Parathyroid adenoma (tissue), 2 donors: ENCODE data around the gene METTL21C.

Experiments used
- H2AFZ ChIP-seq: fragments of 300-600 bp; sonication (generic); one replicate; pipeline ENCODE4 v1.7.0; 2017; ENCODE audit warnings: antibody characterized with exemption, mild to moderate bottlenecking
- H3K27ac ChIP-seq: fragments of 300-600 bp; sonication (generic); one replicate; pipeline ENCODE4 v1.7.0; 2017
- H3K27me3 ChIP-seq: fragments of 300-600 bp; sonication (generic); one replicate; pipeline ENCODE4 v1.7.0; 2017; ENCODE audit warnings: low read length; ENCODE audit not compliant: control insufficient read depth, insufficient read depth
- H3K36me3 ChIP-seq: fragments of 300-600 bp; sonication (generic); one replicate; pipeline ENCODE4 v1.7.0; 2017; ENCODE audit warnings: low read length; ENCODE audit not compliant: control insufficient read depth, insufficient read depth
- H3K4me1 ChIP-seq: fragments of 300-600 bp; sonication (generic); one replicate; pipeline ENCODE4 v1.7.0; 2017; ENCODE audit warnings: control low read depth
- H3K4me2 ChIP-seq: fragments of 300-600 bp; sonication (generic); one replicate; pipeline ENCODE4 v1.7.0; 2017; ENCODE audit warnings: low read length
- H3K4me3 ChIP-seq: fragments of 300-600 bp; sonication (generic); one replicate; pipeline ENCODE4 v1.7.0; 2017; ENCODE audit warnings: low read depth, low read length
- H3K79me2 ChIP-seq: fragments of 300-600 bp; sonication (generic); one replicate; pipeline ENCODE4 v1.7.0; 2017; ENCODE audit warnings: control low read depth
- H3K9ac ChIP-seq: fragments of 300-600 bp; sonication (generic); one replicate; pipeline ENCODE4 v1.7.0; 2017; ENCODE audit warnings: mild to moderate bottlenecking
- H3K9me3 ChIP-seq: fragments of 300-600 bp; sonication (generic); one replicate; pipeline ENCODE4 v1.7.0; 2017; ENCODE audit warnings: low read length; ENCODE audit not compliant: control insufficient read depth
- CTCF ChIP-seq: fragments of 300-600 bp; sonication (generic); IDR thresholded peaks from one replicate; pipeline ENCODE4 v1.7.0; 2017; ENCODE audit warnings: antibody characterized with exemption, mild to moderate bottlenecking
- donor health status: primary hyperparathyroidism.

METTL21C gene

GRCh38 chr13:102659168-102659713 lies 35.6 kb downstream of the METTL21C start:
- TF ChIP-seq CTCF: no peak
- Histone ChIP-seq H3K4me2 (no peak overlapping the region), H2AFZ (no peak overlapping the region), H3K9ac (no peak overlapping the region), H3K4me3 (no peak overlapping the region), H3K4me1 (no peaks in the 10 kb centered on the region), H3K9me3 (no peaks in the 10 kb centered on the region), H3K27ac (no peak overlapping the region), H3K36me3 (no peaks in the 10 kb centered on the region), H3K79me2 (no peaks in the 10 kb centered on the region), H3K27me3 (no peaks in the 10 kb centered on the region)

GRCh38 chr13:102658660-102659059 lies 36.2 kb downstream of the METTL21C start:
- no peaks in the 10 kb centered on the region for H3K4me1 ChIP-seq
- H3K36me3 ChIP-seq: no peaks in the 10 kb centered on the region
- H3K9ac ChIP-seq: no peak overlapping the region
- H3K4me2 ChIP-seq: no peak overlapping the region
- H3K27ac ChIP-seq: no peak overlapping the region
- no peak overlapping the region for H2AFZ ChIP-seq
- no peaks in the 10 kb centered on the region for H3K9me3 ChIP-seq
- no peak for TF ChIP-seq CTCF
- H3K79me2 ChIP-seq: no peaks in the 10 kb centered on the region
- no peak overlapping the region for H3K4me3 ChIP-seq
- H3K27me3 ChIP-seq: no peaks in the 10 kb centered on the region

GRCh38 chr13:102657630-102658029 lies 37.2 kb downstream of the METTL21C start:
- H3K4me3 ChIP-seq: no peak overlapping the region
- H3K4me2 ChIP-seq: no peak overlapping the region
- H3K9ac ChIP-seq: no peak overlapping the region
- H3K27me3 ChIP-seq: no peaks in the 10 kb centered on the region
- no peak for TF ChIP-seq CTCF
- no peak overlapping the region for H3K27ac ChIP-seq
- no peaks in the 10 kb centered on the region for H3K36me3 ChIP-seq
- H2AFZ ChIP-seq: no peak overlapping the region
- no peaks in the 10 kb centered on the region for H3K9me3 ChIP-seq
- H3K79me2 ChIP-seq: no peaks in the 10 kb centered on the region
- no peaks in the 10 kb centered on the region for H3K4me1 ChIP-seq

- Histone ChIP-seq H3K27ac (no peak overlapping the region), H3K4me3 (no peak overlapping the region), H3K79me2 (no peaks in the 10 kb centered on the region), H3K27me3 (no peaks in the 10 kb centered on the region), H3K36me3 (no peaks in the 10 kb centered on the region), H2AFZ (no peak overlapping the region), H3K4me1 (no peaks in the 10 kb centered on the region), H3K4me2 (no peak overlapping the region), H3K9ac (no peak overlapping the region), H3K9me3 (no peaks in the 10 kb centered on the region)
- TF ChIP-seq CTCF: no peak
These were observed 40.1 kb downstream of the METTL21C start for GRCh38 chr13:102654756-102655155.

GRCh38 chr13:102651892-102652291 lies 43.0 kb downstream of the METTL21C start:
- Histone ChIP-seq H3K9me3 (no peaks in the 10 kb centered on the region), H3K79me2 (no peaks in the 10 kb centered on the region), H3K27ac (no peak overlapping the region), H3K9ac (no peak overlapping the region), H3K27me3 (no peaks in the 10 kb centered on the region), H3K4me1 (no peaks in the 10 kb centered on the region), H3K36me3 (no peaks in the 10 kb centered on the region), H3K4me3 (no peak overlapping the region), H3K4me2 (no peak overlapping the region), H2AFZ (no peak overlapping the region)
- TF ChIP-seq CTCF: no peak
